GM19463 (cell line): ENCODE results near the gene RAB40C.

Experiments
- ATAC-seq: cut with Tn5 transposase; IDR thresholded peaks from one replicate; pipeline ENCODE4 v1.9.1; 2021; ENCODE audit warnings: mild to moderate bottlenecking, moderate library complexity; ENCODE audit not compliant: unreplicated experiment

The RAB40C gene

GRCh38 chr16:589658-590187, at the start of gene RAB40C:
Gene RAB40C, plus strand, starts transcription at chr16:590066. Its CDS starts 226 bp downstream, at chr16:590292.
- ATAC-seq: peak; percentile 75

- ATAC-seq: no peak
Measured at GRCh38 chr16:540645-541340, 49.1 kb upstream of the RAB40C start.

GRCh38 chr16:543301-544164, 46.3 kb upstream of the RAB40C start:
- ATAC-seq: no peak

GRCh38 chr16:544517-544916, 45.3 kb upstream of the RAB40C start:
- ATAC-seq: no peak

GRCh38 chr16:546909-547770, 42.7 kb upstream of the RAB40C start:
- no peak for ATAC-seq

- no peak for ATAC-seq
Measured at GRCh38 chr16:548586-548985, 41.3 kb upstream of the RAB40C start.

- ATAC-seq: no peak
Measured at GRCh38 chr16:549544-550263, 40.2 kb upstream of the RAB40C start.

- no peak for ATAC-seq
Measured at GRCh38 chr16:551210-551609, 38.7 kb upstream of the RAB40C start.

- no peak for ATAC-seq
Measured at GRCh38 chr16:552171-552570, 37.7 kb upstream of the RAB40C start.

GRCh38 chr16:553601-554296, 36.1 kb upstream of the RAB40C start:
- no peak for ATAC-seq

GRCh38 chr16:554297-554621, 35.6 kb upstream of the RAB40C start:
- no peak for ATAC-seq

GRCh38 chr16:554640-555365, 35.1 kb upstream of the RAB40C start:
- no peak for ATAC-seq

- no peak for ATAC-seq
Measured at GRCh38 chr16:555528-556473, 34.1 kb upstream of the RAB40C start.

- no peak for ATAC-seq
Measured at GRCh38 chr16:556474-557173, 33.2 kb upstream of the RAB40C start.

GRCh38 chr16:557463-558297, 32.2 kb upstream of the RAB40C start:
- ATAC-seq: no peak

GRCh38 chr16:558298-559020, 31.4 kb upstream of the RAB40C start:
- no peak for ATAC-seq
